Spleen (tissue), 7 donors: ENCODE measurements around the gene PSMB1.

ENCODE experiments used
- CTCF ChIP-seq, 11 experiments: fragments of 200-600 bp in 7 of 11; fragments of 450-650 bp in 4 of 11; sonication (generic) in 4 of 11; IDR thresholded peaks in 8 of 11; conservative IDR thresholded peaks in 3 of 11; 1 replicate in 7 of 11; 2 replicates in 4 of 11; pipeline versions ENCODE4 v1.4.0 to v1.8.0; 2016 to 2021; ENCODE audit warnings: antibody characterized with exemption in 11 of 11, inconsistent platforms in 4 of 11, mild to moderate bottlenecking in 1 of 11
- POLR2A ChIP-seq, 3 donors: fragments of 450-650 bp; IDR thresholded peaks; one replicate each; pipeline ENCODE4 v1.5.1; 2017; ENCODE audit warnings: antibody characterized with exemption in 3 of 3, mild to moderate bottlenecking in 1 of 3
- POLR2AphosphoS5 ChIP-seq, 3 donors: sonication (generic); formaldehyde crosslinking; IDR thresholded peaks; one replicate each; pipeline ENCODE4 v1.5.1; 2017; ENCODE audit warnings: antibody characterized with exemption in 3 of 3
- donor health status: DM: no; HTN: no; CAD: no; lungs with moderate emphysema.
- donor health status: DM: no; HTN: no; CAD: no.
- donor health status: DM: no; HTN: no; CAD: no.

GRCh38 chr6:170532867-170533488 lies 20.1 kb downstream of the PSMB1 start:
- no peak for TF ChIP-seq POLR2A (IDR thresholded peaks at IDR 0.05)
- TF ChIP-seq CTCF (IDR thresholded peaks at IDR 0.05 in 8 of 11, conservative IDR thresholded peaks at IDR 0.05 in 3 of 11), result no peak
- peak in 1 of 3 donors; percentile 12 for TF ChIP-seq POLR2AphosphoS5 (IDR thresholded peaks at IDR 0.05)
